ENCODE measurements around the gene LGALS3BP.

DNA sequence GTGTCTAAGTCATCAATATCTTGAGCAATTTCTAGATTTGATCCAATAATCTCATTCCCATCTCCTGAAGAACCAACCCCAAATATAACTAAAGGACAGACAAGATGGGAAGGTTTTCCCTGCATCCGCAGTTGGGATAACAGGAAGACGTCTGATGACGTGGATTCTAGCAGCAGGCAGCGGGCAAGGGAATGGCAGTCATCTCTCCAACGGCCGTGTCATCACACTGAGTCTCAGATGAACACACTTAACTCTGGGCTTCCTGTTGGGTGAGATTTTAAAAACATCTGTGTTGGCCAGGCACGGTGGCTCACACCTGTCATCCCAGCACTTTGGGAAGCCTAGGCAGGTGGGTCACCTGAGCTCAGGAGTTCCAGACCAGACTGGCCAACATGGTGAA lies 33.6 kb downstream of the LGALS3BP start:
- TF ChIP-seq YY1 (IDR thresholded peaks at IDR 0.05; ENCODE audit: insufficient read depth, insufficient read length): no peak
- TF ChIP-seq ZNF274 (IDR thresholded peaks at IDR 0.05; ENCODE audit: low read depth, low read length): no peak

All from NT2/D1 (cell line).